RWPE1 (cell line): Measurements from ENCODE around the gene ITGB7.
"Not testable (repeated sequence)": the region's sequence is repeated elsewhere in the genome, so short reads cannot be mapped to it uniquely, and the experiment has no call there.

Experiments
- CTCF ChIA-PET: fragments of 350-600 bp; sonication (Branson Sonifier 250); formaldehyde crosslinking; extraction: SDS; loops from one replicate; lab custom pipeline; 2021; lab: Yijun Ruan, JAX
- POLR2A ChIA-PET: fragments of 400-600 bp; formaldehyde crosslinking; extraction: SDS; loops from one replicate; lab custom pipeline; 2020; ENCODE audit warnings: antibody characterized with exemption; ENCODE audit not compliant: low non-redundant PET; lab: Yijun Ruan, JAX
- DNase-seq: peaks from one replicate; pipeline ENCODE4 v3.0.0; 2012; ENCODE audit warnings: low spot score
- H3K27ac ChIP-seq: fragments of 450-650 bp; 2 replicates; pipeline ENCODE4 v1.5.1; 2017
- TF ChIP-seq, protein P1 (sequence below): fragments of 450-650 bp; conservative IDR thresholded peaks from 2 replicates; pipeline ENCODE4 v1.5.1; 2017; ENCODE audit warnings: low read depth, mild to moderate bottlenecking

ITGB7 gene

DNA sequence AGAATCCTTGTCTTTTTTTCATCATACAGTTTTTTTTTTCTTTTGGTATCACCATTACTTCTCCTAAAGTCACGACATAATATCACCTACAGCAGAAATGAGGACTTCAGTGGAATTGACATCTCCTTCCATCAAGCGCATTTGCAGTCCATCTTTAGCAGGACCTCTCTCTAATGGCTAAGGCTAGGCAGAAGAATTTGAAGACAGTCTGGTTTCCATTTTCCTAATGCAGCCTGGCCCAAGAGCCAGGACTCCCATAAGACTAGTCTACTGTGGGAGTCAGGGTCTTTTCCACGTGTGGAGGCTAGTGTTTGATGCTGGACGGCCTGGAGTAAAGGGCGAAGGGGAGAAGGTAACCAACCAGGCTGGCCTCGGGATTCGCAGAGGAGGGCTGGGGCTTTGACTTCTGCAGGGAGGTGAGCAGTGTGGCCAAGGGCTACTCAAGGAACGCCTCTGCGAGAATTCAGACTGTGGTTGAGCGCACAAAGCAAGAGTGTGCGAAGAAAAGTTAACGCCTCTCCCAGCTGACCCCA lies 27.3 kb downstream of the ITGB7 start:
- POLR2A ChIA-PET, result no interaction called here
- CTCF ChIA-PET, result interaction anchor here (0.6 to 1.1 kb wide), 3 partner anchors 54 to 114 kb away, joined by 4 to 6 read pairs (median 5); no protein-coding TSS in a partner anchor
- peak overlapping the region; percentile 98 for H3K27ac ChIP-seq
- TF ChIP-seq, protein P1, sequence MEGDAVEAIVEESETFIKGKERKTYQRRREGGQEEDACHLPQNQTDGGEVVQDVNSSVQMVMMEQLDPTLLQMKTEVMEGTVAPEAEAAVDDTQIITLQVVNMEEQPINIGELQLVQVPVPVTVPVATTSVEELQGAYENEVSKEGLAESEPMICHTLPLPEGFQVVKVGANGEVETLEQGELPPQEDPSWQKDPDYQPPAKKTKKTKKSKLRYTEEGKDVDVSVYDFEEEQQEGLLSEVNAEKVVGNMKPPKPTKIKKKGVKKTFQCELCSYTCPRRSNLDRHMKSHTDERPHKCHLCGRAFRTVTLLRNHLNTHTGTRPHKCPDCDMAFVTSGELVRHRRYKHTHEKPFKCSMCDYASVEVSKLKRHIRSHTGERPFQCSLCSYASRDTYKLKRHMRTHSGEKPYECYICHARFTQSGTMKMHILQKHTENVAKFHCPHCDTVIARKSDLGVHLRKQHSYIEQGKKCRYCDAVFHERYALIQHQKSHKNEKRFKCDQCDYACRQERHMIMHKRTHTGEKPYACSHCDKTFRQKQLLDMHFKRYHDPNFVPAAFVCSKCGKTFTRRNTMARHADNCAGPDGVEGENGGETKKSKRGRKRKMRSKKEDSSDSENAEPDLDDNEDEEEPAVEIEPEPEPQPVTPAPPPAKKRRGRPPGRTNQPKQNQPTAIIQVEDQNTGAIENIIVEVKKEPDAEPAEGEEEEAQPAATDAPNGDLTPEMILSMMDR, result no peak
- DNase-seq, result no peak

DNA sequence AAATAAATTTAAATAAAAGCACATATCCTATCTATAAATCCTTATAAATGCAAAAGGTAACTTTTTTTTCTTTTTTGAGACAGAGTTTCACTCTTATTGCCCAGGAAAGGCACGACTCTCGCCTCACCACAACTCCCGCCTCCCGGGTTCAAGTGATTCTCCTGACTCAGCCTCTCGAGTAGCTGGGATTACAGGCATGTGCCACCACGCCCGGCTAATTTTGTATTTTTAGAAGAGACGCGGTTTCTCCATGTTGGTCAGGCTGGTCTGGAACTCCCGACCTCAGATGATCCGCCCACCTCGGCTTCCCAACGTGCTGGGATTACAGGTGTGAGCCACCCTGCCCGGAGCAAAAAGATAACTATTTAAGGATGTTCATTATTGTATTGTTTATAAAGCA lies 28.2 kb downstream of the ITGB7 start:
- CTCF ChIA-PET, POLR2A ChIA-PET, DNase-seq: not testable (repeated sequence)
- peak overlapping the region; percentile 42 for H3K27ac ChIP-seq

DNA sequence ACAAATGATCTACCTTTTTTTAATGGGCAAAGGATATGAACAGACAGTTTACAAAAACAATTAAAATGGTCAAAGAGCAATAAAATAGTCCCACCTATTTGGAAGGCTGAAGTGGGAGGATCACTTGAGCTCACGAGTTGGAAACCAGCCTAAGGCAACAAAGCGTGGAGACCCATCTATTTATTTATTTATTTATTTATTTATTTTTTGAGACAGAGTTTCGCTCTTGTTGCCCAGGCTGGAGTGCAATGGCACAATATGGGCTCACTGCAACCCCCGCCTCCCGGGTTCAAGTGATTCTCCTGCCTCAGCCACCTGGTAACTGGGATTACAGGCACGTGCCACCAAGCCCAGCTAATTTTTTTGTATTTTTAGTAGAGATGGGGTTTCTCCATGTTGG lies 29.6 kb downstream of the ITGB7 start:
- DNase-seq, H3K27ac ChIP-seq, POLR2A ChIA-PET: not testable (repeated sequence)
- CTCF ChIA-PET, result interaction anchor here (0.6 to 0.7 kb wide), 2 partner anchors 107 to 1222 kb away, joined by 3 to 7 read pairs; no protein-coding TSS in a partner anchor

DNA sequence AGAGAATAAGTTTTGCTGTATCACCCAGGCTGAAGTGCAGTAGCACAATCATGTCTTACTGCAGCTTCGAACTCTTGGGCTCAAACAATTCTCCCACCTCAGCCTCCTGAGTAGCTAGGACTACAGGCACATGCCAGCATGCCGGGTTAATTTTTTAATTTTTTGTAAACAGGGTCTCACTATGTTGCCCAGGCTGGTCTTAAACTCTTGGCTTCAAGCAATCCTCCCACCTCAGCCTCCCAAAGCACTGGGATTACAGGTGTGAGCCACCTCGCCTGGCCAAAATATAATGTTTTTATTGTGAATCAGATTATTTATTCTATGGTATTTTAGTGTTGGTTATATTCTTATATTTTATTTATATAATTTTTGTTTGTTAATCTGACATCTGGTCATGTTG lies 30.3 kb downstream of the ITGB7 start:
- TF ChIP-seq, protein P1, result no peak
- no peak overlapping the region for H3K27ac ChIP-seq
- POLR2A ChIA-PET, result no interaction called here
- CTCF ChIA-PET, result no interaction called here
- DNase-seq, result no peak

DNA sequence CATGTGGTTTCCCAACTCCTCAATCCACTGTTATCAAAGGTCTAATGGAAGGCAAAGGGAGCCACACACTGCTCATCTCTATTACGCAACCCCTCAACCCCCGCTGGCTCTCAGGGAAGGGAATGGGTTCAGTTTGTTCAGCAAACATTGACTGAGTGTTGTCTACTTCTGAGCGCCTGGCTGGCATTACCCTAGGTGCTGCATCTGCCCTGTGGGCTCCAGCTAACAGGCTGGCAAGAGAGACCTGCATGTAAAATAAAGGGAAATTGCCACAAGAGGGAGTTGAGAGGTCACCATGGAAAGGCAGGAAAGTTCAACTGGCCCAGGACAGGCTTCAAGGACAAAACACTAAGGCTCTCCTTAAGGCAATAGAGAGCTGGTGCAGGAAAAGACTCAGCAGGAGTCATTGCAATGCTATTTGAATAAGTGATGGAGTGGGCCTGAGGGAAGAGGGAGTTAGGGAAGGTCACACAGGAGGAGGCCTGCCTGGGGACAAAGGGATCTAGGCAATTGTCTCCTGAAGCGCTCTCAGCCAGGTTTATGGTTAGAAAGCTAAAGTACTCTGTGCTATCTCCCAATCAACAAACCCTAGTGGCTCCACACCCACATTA lies 32.1 kb downstream of the ITGB7 start:
- DNase-seq, result no peak
- ChIA-PET CTCF (interaction anchor here (0.6 to 1.2 kb wide), 4 partner anchors 14 to 113 kb away, joined by 3 read pairs; no protein-coding TSS in a partner anchor), POLR2A (no interaction called here)
- H3K27ac ChIP-seq, result peak overlapping the region; percentile 22
- TF ChIP-seq, protein P1, result no peak

DNA sequence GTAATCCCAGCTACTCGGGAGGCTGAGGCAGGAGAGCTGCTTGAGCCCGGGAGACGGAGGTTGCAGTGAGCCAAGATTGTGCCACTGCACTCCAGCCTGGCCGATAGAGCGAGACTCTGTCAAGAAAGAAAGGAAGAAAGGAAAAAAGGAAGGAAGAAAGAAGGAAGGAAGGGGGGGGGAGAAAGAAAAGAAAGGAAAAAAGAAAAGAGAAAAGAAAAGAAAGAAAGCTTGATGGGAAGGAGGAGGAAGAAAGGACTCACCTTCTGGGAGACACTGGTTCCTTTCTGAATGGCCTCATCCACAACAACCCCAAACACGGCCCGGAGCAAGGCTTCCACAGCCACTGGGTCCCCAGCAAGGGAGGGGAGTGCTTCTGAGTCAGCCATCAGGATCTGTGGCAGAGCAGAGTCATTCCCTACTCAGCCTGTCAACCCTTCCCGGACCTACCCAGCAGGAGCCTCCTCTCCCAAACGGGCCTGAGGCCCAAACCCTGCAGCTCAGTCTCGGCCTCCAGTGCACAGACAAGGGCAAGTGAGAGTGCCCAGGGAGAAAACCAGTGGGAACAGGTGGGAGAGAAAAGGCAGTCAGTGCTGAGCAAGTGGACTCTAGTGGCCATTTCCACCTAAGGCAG lies 33.9 kb downstream of the ITGB7 start:
- ChIA-PET POLR2A (no interaction called here), CTCF (interaction anchor here (0.6 to 1.0 kb wide), 3 partner anchors 12 to 276 kb away, joined by 3 to 4 read pairs (median 4); no protein-coding TSS in a partner anchor)
- no peak for DNase-seq
- H3K27ac ChIP-seq, result peak overlapping the region; percentile 21; the same call in 1 of the 2 replicates
- TF ChIP-seq, protein P1, result no peak

DNA sequence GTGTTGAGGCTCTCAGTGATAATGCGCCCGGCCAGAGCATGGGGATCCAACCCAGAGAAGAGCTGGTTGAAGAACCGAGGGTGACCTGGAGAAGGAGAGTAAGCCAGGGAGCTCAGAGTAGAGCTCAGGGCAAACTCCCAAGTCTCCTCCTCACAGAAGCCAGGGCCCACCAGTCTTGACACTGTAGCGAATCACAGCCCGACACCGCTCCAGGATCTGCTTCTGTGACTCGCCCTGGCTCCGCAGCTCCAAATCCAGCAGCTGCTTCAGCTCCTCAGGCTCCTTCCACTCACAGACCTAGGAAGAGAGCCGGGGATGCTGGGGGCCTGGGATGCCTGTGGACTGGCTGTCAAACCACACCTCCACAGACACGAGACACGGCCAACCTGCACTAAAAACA lies 34.7 kb downstream of the ITGB7 start:
- CTCF ChIA-PET, result interaction anchor here (0.5 kb wide), 1 partner anchor 14 kb away, joined by 3 read pairs; no protein-coding TSS in a partner anchor
- POLR2A ChIA-PET, result interaction anchor here (0.6 kb wide), 1 partner anchor 18 kb away, joined by 6 read pairs; no protein-coding TSS in a partner anchor
- no peak for DNase-seq
- TF ChIP-seq, protein P1, result no peak
- H3K27ac ChIP-seq, result no peak overlapping the region; the same call in 1 of the 2 replicates
